GM18907 (cell line): Measurements from ENCODE around the gene STX8.
"Not testable (repeated sequence)": the region's sequence is repeated elsewhere in the genome, so short reads cannot be mapped to it uniquely, and the experiment has no call there.

ENCODE experiments used
- ATAC-seq: cut with Tn5 transposase; IDR thresholded peaks from one replicate; pipeline ENCODE4 v1.9.1; 2021; ENCODE audit warnings: mild to moderate bottlenecking, moderate library complexity; ENCODE audit not compliant: unreplicated experiment

STX8 gene

GRCh38 chr17:9512323-9513168, 63.1 kb downstream of the STX8 start:
- ATAC-seq: no peak

GRCh38 chr17:9509236-9509816, 66.3 kb downstream of the STX8 start:
- no peak for ATAC-seq

GRCh38 chr17:9499041-9499440, 76.6 kb downstream of the STX8 start:
- no peak for ATAC-seq

GRCh38 chr17:9498490-9498889, 77.1 kb downstream of the STX8 start:
- no peak for ATAC-seq

- no peak for ATAC-seq
Observed at GRCh38 chr17:9488556-9488955, 87.1 kb downstream of the STX8 start.

- no peak for ATAC-seq
Observed at GRCh38 chr17:9487406-9487805, 88.2 kb downstream of the STX8 start.

- no peak for ATAC-seq
Observed at GRCh38 chr17:9484789-9485188, 90.8 kb downstream of the STX8 start.

GRCh38 chr17:9479964-9480363, 95.7 kb downstream of the STX8 start:
- ATAC-seq: no peak

GRCh38 chr17:9478889-9479288, 96.7 kb downstream of the STX8 start:
- ATAC-seq: no peak

- ATAC-seq: no peak
Observed at GRCh38 chr17:9475101-9475658, 100.4 kb downstream of the STX8 start.

GRCh38 chr17:9473711-9474110, 101.9 kb downstream of the STX8 start:
- ATAC-seq: no peak

- ATAC-seq: no peak
Observed at GRCh38 chr17:9472541-9472940, 103.1 kb downstream of the STX8 start.

- ATAC-seq: no peak
Observed at GRCh38 chr17:9472094-9472493, 103.5 kb downstream of the STX8 start.

GRCh38 chr17:9470171-9470570, 105.4 kb downstream of the STX8 start:
- ATAC-seq: no peak

GRCh38 chr17:9468937-9469336, 106.7 kb downstream of the STX8 start:
- ATAC-seq: no peak

GRCh38 chr17:9468532-9468931, 107.1 kb downstream of the STX8 start:
- no peak for ATAC-seq

- no peak for ATAC-seq
Observed at GRCh38 chr17:9467518-9467917, 108.1 kb downstream of the STX8 start.

GRCh38 chr17:9465210-9465921, 110.3 kb downstream of the STX8 start:
- no peak for ATAC-seq

- no peak for ATAC-seq
Observed at GRCh38 chr17:9457005-9457404, 118.6 kb downstream of the STX8 start.

GRCh38 chr17:9456330-9456729, 119.3 kb downstream of the STX8 start:
- ATAC-seq: no peak

GRCh38 chr17:9451934-9452333, 123.7 kb downstream of the STX8 start:
- no peak for ATAC-seq

- ATAC-seq: not testable (repeated sequence)
Observed at GRCh38 chr17:9447298-9447697, 128.3 kb downstream of the STX8 start.
